ENCODE measurements around the gene TTN.

The TTN gene

GRCh38 chr2:178777577-178777976, 29.6 kb downstream of the TTN start:
- no peaks in the 10 kb centered on the region for H3K36me3 ChIP-seq (ENCODE audit: control insufficient read depth, insufficient read depth, low read length)
- H3K4ac ChIP-seq (ENCODE audit: low read depth, low read length): no peak overlapping the region
- no peak overlapping the region for H2BK120ac ChIP-seq (ENCODE audit: low read depth, low read length)
- H3K79me2 ChIP-seq (ENCODE audit: control insufficient read depth, insufficient read depth, low read length): no peaks in the 10 kb centered on the region
- no peak overlapping the region for H2BK15ac ChIP-seq (replicated peaks; ENCODE audit: low read depth)
- H3K4me3 ChIP-seq (ENCODE audit: low read length): no peak overlapping the region
- H3K56ac ChIP-seq (ENCODE audit: low read length): no peak overlapping the region
- no CpG with 5 or more reads among the region's 7 CpGs for WGBS (ENCODE audit: extremely low coverage, insufficient coverage, low lambda C conversion rate)
- DNase-seq: no peak
- H3K23ac ChIP-seq (ENCODE audit: low read length): no peak overlapping the region
- H3K4me2 ChIP-seq (ENCODE audit: low read length): no peak overlapping the region
- no peaks in the 10 kb centered on the region for H3K4me1 ChIP-seq (ENCODE audit: control insufficient read depth, low read depth, low read length)
- no peak overlapping the region for H2AK5ac ChIP-seq (ENCODE audit: low read length)
- no peak overlapping the region for H3K18ac ChIP-seq (ENCODE audit: low read length)
- no peak overlapping the region for H3K27ac ChIP-seq (ENCODE audit: low read depth, low read length)
- H2BK5ac ChIP-seq (ENCODE audit: low read length): no peak overlapping the region
- no peak overlapping the region for H3K9ac ChIP-seq (ENCODE audit: low read length)
- no peak overlapping the region for H4K5ac ChIP-seq (ENCODE audit: low read length)
- no peaks in the 10 kb centered on the region for H3K79me1 ChIP-seq (ENCODE audit: low read length)
- H4K8ac ChIP-seq (ENCODE audit: low read depth, low read length): no peak overlapping the region
- H3K27me3 ChIP-seq (ENCODE audit: insufficient read depth, low read length, poor library complexity): no peaks in the 10 kb centered on the region

- no CpG with 5 or more reads among the region's 4 CpGs for WGBS (ENCODE audit: extremely low coverage, insufficient coverage, low lambda C conversion rate)
- no peak overlapping the region for H2BK5ac ChIP-seq (ENCODE audit: low read length)
- no peak overlapping the region for H3K18ac ChIP-seq (ENCODE audit: low read length)
- H3K27me3 ChIP-seq (ENCODE audit: insufficient read depth, low read length, poor library complexity): no peaks in the 10 kb centered on the region
- no peaks in the 10 kb centered on the region for H3K79me1 ChIP-seq (ENCODE audit: low read length)
- no peaks in the 10 kb centered on the region for H3K4me1 ChIP-seq (ENCODE audit: control insufficient read depth, low read depth, low read length)
- no peak overlapping the region for H3K9ac ChIP-seq (ENCODE audit: low read length)
- H3K23ac ChIP-seq (ENCODE audit: low read length): no peak overlapping the region
- no peak overlapping the region for H2BK15ac ChIP-seq (replicated peaks; ENCODE audit: low read depth)
- no peak overlapping the region for H2AK5ac ChIP-seq (ENCODE audit: low read length)
- H3K4ac ChIP-seq (ENCODE audit: low read depth, low read length): no peak overlapping the region
- H3K79me2 ChIP-seq (ENCODE audit: control insufficient read depth, insufficient read depth, low read length): no peaks in the 10 kb centered on the region
- H4K8ac ChIP-seq (ENCODE audit: low read depth, low read length): no peak overlapping the region
- H3K56ac ChIP-seq (ENCODE audit: low read length): no peak overlapping the region
- no peak overlapping the region for H3K27ac ChIP-seq (ENCODE audit: low read depth, low read length)
- H3K4me2 ChIP-seq (ENCODE audit: low read length): no peak overlapping the region
- no peak overlapping the region for H3K4me3 ChIP-seq (ENCODE audit: low read length)
- H3K36me3 ChIP-seq (ENCODE audit: control insufficient read depth, insufficient read depth, low read length): no peaks in the 10 kb centered on the region
- DNase-seq: no peak
- no peak overlapping the region for H4K5ac ChIP-seq (ENCODE audit: low read length)
- H2BK120ac ChIP-seq (ENCODE audit: low read depth, low read length): no peak overlapping the region
Measured at GRCh38 chr2:178776751-178777150, 30.5 kb downstream of the TTN start.

GRCh38 chr2:178775975-178776374, 31.2 kb downstream of the TTN start:
- no peak overlapping the region for H4K8ac ChIP-seq (ENCODE audit: low read depth, low read length)
- H3K36me3 ChIP-seq (ENCODE audit: control insufficient read depth, insufficient read depth, low read length): no peaks in the 10 kb centered on the region
- H3K4me3 ChIP-seq (ENCODE audit: low read length): no peak overlapping the region
- H3K56ac ChIP-seq (ENCODE audit: low read length): no peak overlapping the region
- no peak overlapping the region for H3K4me2 ChIP-seq (ENCODE audit: low read length)
- no peak overlapping the region for H2BK15ac ChIP-seq (replicated peaks; ENCODE audit: low read depth)
- H2BK5ac ChIP-seq (ENCODE audit: low read length): no peak overlapping the region
- no peak overlapping the region for H2AK5ac ChIP-seq (ENCODE audit: low read length)
- H3K4me1 ChIP-seq (ENCODE audit: control insufficient read depth, low read depth, low read length): no peaks in the 10 kb centered on the region
- H4K5ac ChIP-seq (ENCODE audit: low read length): no peak overlapping the region
- H3K18ac ChIP-seq (ENCODE audit: low read length): no peak overlapping the region
- no peak overlapping the region for H3K9ac ChIP-seq (ENCODE audit: low read length)
- no peak overlapping the region for H3K4ac ChIP-seq (ENCODE audit: low read depth, low read length)
- no peak overlapping the region for H3K27ac ChIP-seq (ENCODE audit: low read depth, low read length)
- H2BK120ac ChIP-seq (ENCODE audit: low read depth, low read length): no peak overlapping the region
- no peak overlapping the region for H3K23ac ChIP-seq (ENCODE audit: low read length)
- no peak for DNase-seq
- no peaks in the 10 kb centered on the region for H3K27me3 ChIP-seq (ENCODE audit: insufficient read depth, low read length, poor library complexity)
- H3K79me1 ChIP-seq (ENCODE audit: low read length): no peaks in the 10 kb centered on the region
- WGBS (ENCODE audit: extremely low coverage, insufficient coverage, low lambda C conversion rate): no CpG with 5 or more reads among the region's 7 CpGs
- no peaks in the 10 kb centered on the region for H3K79me2 ChIP-seq (ENCODE audit: control insufficient read depth, insufficient read depth, low read length)

DNA sequence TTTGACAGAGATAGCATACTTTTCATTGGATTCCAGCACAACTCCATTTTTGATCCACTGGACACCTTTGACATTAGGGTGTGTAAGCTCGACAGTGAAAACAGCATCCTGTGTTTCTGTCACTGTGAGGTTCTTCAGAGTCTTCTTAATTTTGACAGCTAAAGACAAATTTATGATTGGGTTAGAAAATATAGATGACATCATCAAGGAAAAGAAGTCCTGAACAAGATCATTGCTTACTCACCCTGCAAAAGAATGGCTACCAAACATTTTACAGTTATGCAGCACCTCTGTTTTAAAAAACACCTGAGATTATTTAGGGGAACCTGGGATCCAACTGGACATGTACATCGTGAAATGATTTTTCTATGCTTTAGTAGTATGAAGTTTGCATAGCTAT, 36.7 kb downstream of the TTN start:
- Histone ChIP-seq H3K56ac (ENCODE audit: low read length) (no peak overlapping the region), H3K4me3 (ENCODE audit: low read length) (no peak overlapping the region), H3K79me2 (ENCODE audit: control insufficient read depth, insufficient read depth, low read length) (no peaks in the 10 kb centered on the region), H4K5ac (ENCODE audit: low read length) (no peak overlapping the region), H2AK5ac (ENCODE audit: low read length) (no peak overlapping the region), H4K8ac (ENCODE audit: low read depth, low read length) (no peak overlapping the region), H2BK120ac (ENCODE audit: low read depth, low read length) (no peak overlapping the region), H3K27me3 (ENCODE audit: insufficient read depth, low read length, poor library complexity) (no peaks in the 10 kb centered on the region), H3K79me1 (ENCODE audit: low read length) (no peaks in the 10 kb centered on the region), H3K23ac (ENCODE audit: low read length) (no peak overlapping the region), H3K27ac (ENCODE audit: low read depth, low read length) (no peak overlapping the region), H3K4ac (ENCODE audit: low read depth, low read length) (no peak overlapping the region), H3K18ac (ENCODE audit: low read length) (no peak overlapping the region), H3K36me3 (ENCODE audit: control insufficient read depth, insufficient read depth, low read length) (no peaks in the 10 kb centered on the region), H3K4me2 (ENCODE audit: low read length) (no peak overlapping the region), H3K4me1 (ENCODE audit: control insufficient read depth, low read depth, low read length) (no peaks in the 10 kb centered on the region), H2BK15ac (replicated peaks; ENCODE audit: low read depth) (no peak overlapping the region), H3K9ac (ENCODE audit: low read length) (no peak overlapping the region), H2BK5ac (ENCODE audit: low read length) (no peak overlapping the region)
- WGBS (ENCODE audit: extremely low coverage, insufficient coverage, low lambda C conversion rate): no CpG with 5 or more reads among the region's 2 CpGs
- no peak for DNase-seq

DNA sequence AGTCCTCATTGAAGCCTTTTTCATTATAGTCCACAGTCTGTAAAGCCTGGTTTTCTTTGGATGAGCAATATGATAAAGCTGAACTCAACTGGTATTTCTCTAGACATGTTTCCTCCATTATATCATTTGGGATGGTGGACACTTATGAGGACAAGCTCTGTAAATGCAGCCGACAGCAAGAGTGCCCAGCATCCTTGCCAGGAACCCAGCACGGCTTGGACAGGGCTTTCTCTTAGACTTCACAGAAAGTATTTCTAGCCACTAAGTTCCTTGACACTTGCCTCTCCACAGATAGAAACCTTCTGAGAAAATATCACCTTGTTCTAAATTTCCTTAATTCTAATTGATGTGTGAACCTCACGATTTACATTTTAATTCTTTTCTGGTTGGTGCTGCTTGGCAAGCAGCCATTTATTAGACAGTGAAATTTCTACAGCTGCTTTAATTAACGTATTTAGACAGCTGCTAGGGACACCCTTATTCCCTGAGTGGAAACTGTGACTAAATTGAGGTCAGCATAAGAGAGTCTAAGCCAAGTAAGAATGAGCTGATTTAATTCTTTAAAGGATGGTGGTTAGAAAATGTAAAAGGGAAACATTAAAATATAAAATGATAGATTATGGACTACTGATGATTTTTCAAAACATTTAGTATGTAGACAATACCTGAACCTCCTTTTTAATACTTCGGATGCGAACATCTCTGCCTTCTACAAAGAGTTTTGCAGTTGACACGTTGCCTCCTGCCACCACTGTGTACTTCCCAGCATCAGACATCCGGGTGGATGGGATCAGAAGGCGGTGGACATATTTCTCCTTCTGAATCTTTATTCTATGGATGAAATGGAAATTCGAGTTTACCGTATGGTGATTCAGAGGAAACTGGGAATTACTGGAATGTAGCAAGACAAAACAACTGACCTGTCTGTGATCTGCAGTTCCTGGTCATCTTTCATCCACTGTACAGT, 39.8 kb downstream of the TTN start:
- Histone ChIP-seq H3K36me3 (ENCODE audit: control insufficient read depth, insufficient read depth, low read length) (no peaks in the 10 kb centered on the region), H4K5ac (ENCODE audit: low read length) (no peak overlapping the region), H2BK120ac (ENCODE audit: low read depth, low read length) (no peak overlapping the region), H2BK15ac (replicated peaks; ENCODE audit: low read depth) (no peak overlapping the region), H3K18ac (ENCODE audit: low read length) (no peak overlapping the region), H3K56ac (ENCODE audit: low read length) (no peak overlapping the region), H3K27me3 (ENCODE audit: insufficient read depth, low read length, poor library complexity) (no peaks in the 10 kb centered on the region), H3K23ac (ENCODE audit: low read length) (no peak overlapping the region), H2AK5ac (ENCODE audit: low read length) (no peak overlapping the region), H2BK5ac (ENCODE audit: low read length) (no peak overlapping the region), H3K4me3 (ENCODE audit: low read length) (no peak overlapping the region), H3K79me1 (ENCODE audit: low read length) (no peaks in the 10 kb centered on the region), H4K8ac (ENCODE audit: low read depth, low read length) (no peak overlapping the region), H3K4ac (ENCODE audit: low read depth, low read length) (no peak overlapping the region), H3K4me2 (ENCODE audit: low read length) (no peak overlapping the region), H3K79me2 (ENCODE audit: control insufficient read depth, insufficient read depth, low read length) (no peaks in the 10 kb centered on the region), H3K4me1 (ENCODE audit: control insufficient read depth, low read depth, low read length) (no peaks in the 10 kb centered on the region), H3K27ac (ENCODE audit: low read depth, low read length) (no peak overlapping the region), H3K9ac (ENCODE audit: low read length) (no peak overlapping the region)
- no CpG with 5 or more reads among the region's 11 CpGs for WGBS (ENCODE audit: extremely low coverage, insufficient coverage, low lambda C conversion rate)
- no peak for DNase-seq

DNA sequence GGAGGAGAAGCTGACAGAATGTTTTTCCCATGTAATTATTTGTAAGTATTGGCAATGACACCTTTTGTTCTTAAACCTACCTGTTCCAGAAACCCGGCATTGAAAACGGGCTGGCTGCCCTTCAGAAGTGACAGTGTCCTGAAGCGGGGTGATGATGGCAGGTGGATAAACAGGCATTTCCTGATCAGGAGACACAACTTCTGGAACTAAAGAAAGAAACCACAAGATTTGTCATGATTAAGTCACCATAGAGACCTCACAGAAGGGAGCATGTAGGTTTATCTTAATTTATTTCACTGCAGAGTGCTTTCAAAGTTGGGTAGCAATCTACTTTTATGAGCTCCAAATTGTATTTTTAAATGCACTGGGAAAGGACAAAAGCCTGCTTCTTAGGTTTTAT, 43.1 kb downstream of the TTN start:
- Histone ChIP-seq H3K23ac (ENCODE audit: low read length) (no peak overlapping the region), H3K79me2 (ENCODE audit: control insufficient read depth, insufficient read depth, low read length) (no peaks in the 10 kb centered on the region), H3K4me2 (ENCODE audit: low read length) (no peak overlapping the region), H2BK15ac (replicated peaks; ENCODE audit: low read depth) (no peak overlapping the region), H4K5ac (ENCODE audit: low read length) (no peak overlapping the region), H2AK5ac (ENCODE audit: low read length) (no peak overlapping the region), H3K9ac (ENCODE audit: low read length) (no peak overlapping the region), H3K4ac (ENCODE audit: low read depth, low read length) (no peak overlapping the region), H3K79me1 (ENCODE audit: low read length) (no peaks in the 10 kb centered on the region), H2BK5ac (ENCODE audit: low read length) (no peak overlapping the region), H4K8ac (ENCODE audit: low read depth, low read length) (no peak overlapping the region), H3K18ac (ENCODE audit: low read length) (no peak overlapping the region), H3K4me1 (ENCODE audit: control insufficient read depth, low read depth, low read length) (no peaks in the 10 kb centered on the region), H3K56ac (ENCODE audit: low read length) (no peak overlapping the region), H2BK120ac (ENCODE audit: low read depth, low read length) (no peak overlapping the region), H3K36me3 (ENCODE audit: control insufficient read depth, insufficient read depth, low read length) (no peaks in the 10 kb centered on the region), H3K4me3 (ENCODE audit: low read length) (no peak overlapping the region), H3K27me3 (ENCODE audit: insufficient read depth, low read length, poor library complexity) (no peaks in the 10 kb centered on the region), H3K27ac (ENCODE audit: low read depth, low read length) (no peak overlapping the region)
- WGBS (ENCODE audit: extremely low coverage, insufficient coverage, low lambda C conversion rate): no CpG with 5 or more reads among the region's 3 CpGs
- no peak for DNase-seq
